IPS DF 4.7 (cell line): ENCODE results near the gene MED17.

Experiments
- DNase-seq: peaks from one replicate; pipeline ENCODE4 v3.0.0-alpha.2; 2013; ENCODE audit warnings: low spot score; ENCODE audit errors: extremely low read depth

MED17 gene

GRCh38 chr11:93849751-93850593 is 65.9 kb downstream of the MED17 start:
- no peak for DNase-seq

- no peak for DNase-seq
Measured at GRCh38 chr11:93850594-93851018, 66.5 kb downstream of the MED17 start, which contains the start of gene VSTM5. Gene VSTM5 (minus strand): TSS chr11:93850618. CDS start chr11:93850502, 116 bp downstream.

- DNase-seq = no peak
Measured at GRCh38 chr11:93852242-93852641, 68.2 kb downstream of the MED17 start.

GRCh38 chr11:93857413-93858120 is 73.5 kb downstream of the MED17 start:
- DNase-seq = no peak

- no peak for DNase-seq
Measured at GRCh38 chr11:93858121-93858775, 74.2 kb downstream of the MED17 start.

- DNase-seq = no peak
Measured at GRCh38 chr11:93861808-93862207, 77.7 kb downstream of the MED17 start.
